ENCODE data around the gene OGFRL1. TPM values are rescaled to one million over a fixed set of nuclear protein-coding genes. Genes with fewer than 3 reads are reported as not detected.

OGFRL1 gene
- total RNA-seq, 1 experiment from 2014 or later = 8.0 TPM

GRCh38 chr6:71277926-71278600 lies 10.5 kb upstream of the OGFRL1 start:
- no TSS peak for BruUV-seq (replicated peaks)
- no peak overlapping the region for H3K4me3 ChIP-seq (ENCODE audit: low read depth, low read length, poor library complexity, severe bottlenecking)
- no peaks in the 10 kb centered on the region for H3K9me3 ChIP-seq (ENCODE audit: low read depth, low read length, poor library complexity, severe bottlenecking)
- CTCF ChIA-PET = no interaction called here
- DNase-seq (ENCODE audit: low spot score) = no peak
- no peaks in the 10 kb centered on the region for H3K27me3 ChIP-seq (replicated peaks; ENCODE audit: insufficient read depth, low read depth, low read length, poor library complexity)
- intact Hi-C loops (cut with micrococcal nuclease; ENCODE audit: unreplicated experiment) = no loop called here
- TF ChIP-seq EZH2 (IDR thresholded peaks at IDR 0.05; ENCODE audit: borderline replicate concordance, low read depth, low read length, poor library complexity, severe bottlenecking) = no peak
- no peaks in the 10 kb centered on the region for H3K4me1 ChIP-seq (ENCODE audit: insufficient read depth, low read length, poor library complexity, severe bottlenecking)
- POLR2A ChIA-PET (ENCODE audit: low non-redundant PET) = no interaction called here
- no peaks in the 10 kb centered on the region for H3K36me3 ChIP-seq (ENCODE audit: insufficient read depth, low read length, poor library complexity, severe bottlenecking)
- H3K27ac ChIP-seq (ENCODE audit: low read depth, low read length, poor library complexity, severe bottlenecking) = no peak overlapping the region

- no TSS peak for BruUV-seq (replicated peaks)
- Histone ChIP-seq H3K9me3 (ENCODE audit: low read depth, low read length, poor library complexity, severe bottlenecking) (no peaks in the 10 kb centered on the region), H3K27me3 (replicated peaks; ENCODE audit: insufficient read depth, low read depth, low read length, poor library complexity) (no peaks in the 10 kb centered on the region), H3K4me1 (ENCODE audit: insufficient read depth, low read length, poor library complexity, severe bottlenecking) (no peaks in the 10 kb centered on the region), H3K4me3 (ENCODE audit: low read depth, low read length, poor library complexity, severe bottlenecking) (no peak overlapping the region), H3K27ac (ENCODE audit: low read depth, low read length, poor library complexity, severe bottlenecking) (no peak overlapping the region), H3K36me3 (ENCODE audit: insufficient read depth, low read length, poor library complexity, severe bottlenecking) (no peaks in the 10 kb centered on the region)
- CTCF ChIA-PET = no interaction called here
- TF ChIP-seq EZH2 (IDR thresholded peaks at IDR 0.05; ENCODE audit: borderline replicate concordance, low read depth, low read length, poor library complexity, severe bottlenecking) = no peak
- no peak for TF ChIP-seq CTCF (conservative IDR thresholded peaks at IDR 0.05; ENCODE audit: low read depth, low read length)
- intact Hi-C loops (cut with micrococcal nuclease; ENCODE audit: unreplicated experiment) = no loop called here
- peak; percentile 18 for DNase-seq (ENCODE audit: low spot score)
- POLR2A ChIA-PET (ENCODE audit: low non-redundant PET) = no interaction called here
These were observed 9.3 kb upstream of the OGFRL1 start for GRCh38 chr6:71279321-71279720.

- no peak for DNase-seq (ENCODE audit: low spot score)
- Histone ChIP-seq H3K4me1 (ENCODE audit: insufficient read depth, low read length, poor library complexity, severe bottlenecking) (no peaks in the 10 kb centered on the region), H3K4me3 (ENCODE audit: low read depth, low read length, poor library complexity, severe bottlenecking) (no peak overlapping the region), H3K27me3 (replicated peaks; ENCODE audit: insufficient read depth, low read depth, low read length, poor library complexity) (no peaks in the 10 kb centered on the region), H3K9me3 (ENCODE audit: low read depth, low read length, poor library complexity, severe bottlenecking) (no peaks in the 10 kb centered on the region), H3K27ac (ENCODE audit: low read depth, low read length, poor library complexity, severe bottlenecking) (no peak overlapping the region), H3K36me3 (ENCODE audit: insufficient read depth, low read length, poor library complexity, severe bottlenecking) (no peaks in the 10 kb centered on the region)
- POLR2A ChIA-PET (ENCODE audit: low non-redundant PET) = no interaction called here
- TF ChIP-seq EZH2 (IDR thresholded peaks at IDR 0.05; ENCODE audit: borderline replicate concordance, low read depth, low read length, poor library complexity, severe bottlenecking) = no peak
- no peak for TF ChIP-seq CTCF (conservative IDR thresholded peaks at IDR 0.05; ENCODE audit: low read depth, low read length)
- no TSS peak for BruUV-seq (replicated peaks)
- CTCF ChIA-PET = no interaction called here
- intact Hi-C loops (cut with micrococcal nuclease; ENCODE audit: unreplicated experiment) = no loop called here
These were observed 8.9 kb upstream of the OGFRL1 start for GRCh38 chr6:71279740-71280139.

- Histone ChIP-seq H3K27me3 (replicated peaks; ENCODE audit: insufficient read depth, low read depth, low read length, poor library complexity) (no peaks in the 10 kb centered on the region), H3K36me3 (ENCODE audit: insufficient read depth, low read length, poor library complexity, severe bottlenecking) (no peaks in the 10 kb centered on the region), H3K9me3 (ENCODE audit: low read depth, low read length, poor library complexity, severe bottlenecking) (no peaks in the 10 kb centered on the region), H3K27ac (ENCODE audit: low read depth, low read length, poor library complexity, severe bottlenecking) (no peak overlapping the region), H3K4me3 (ENCODE audit: low read depth, low read length, poor library complexity, severe bottlenecking) (no peak overlapping the region), H3K4me1 (ENCODE audit: insufficient read depth, low read length, poor library complexity, severe bottlenecking) (no peaks in the 10 kb centered on the region)
- DNase-seq (ENCODE audit: low spot score) = no peak
- POLR2A ChIA-PET (ENCODE audit: low non-redundant PET) = no interaction called here
- CTCF ChIA-PET = no interaction called here
- TF ChIP-seq EZH2 (IDR thresholded peaks at IDR 0.05; ENCODE audit: borderline replicate concordance, low read depth, low read length, poor library complexity, severe bottlenecking) (no peak), CTCF (conservative IDR thresholded peaks at IDR 0.05; ENCODE audit: low read depth, low read length) (no peak)
- no TSS peak for BruUV-seq (replicated peaks)
- intact Hi-C loops (cut with micrococcal nuclease; ENCODE audit: unreplicated experiment) = no loop called here
These were observed 7.9 kb upstream of the OGFRL1 start for GRCh38 chr6:71280701-71281100.

Data from A673 (cell line).